PC-9 (cell line): ENCODE measurements around the gene SIGMAR1.

Experiments used
- CTCF ChIP-seq: fragments of 200-600 bp; sonication (generic); conservative IDR thresholded peaks from 2 replicates; pipeline ENCODE4 v1.6.1; 2017; ENCODE audit warnings: mixed run types, antibody characterized with exemption, mild to moderate bottlenecking, moderate library complexity
- EZH2 ChIP-seq: fragments of 200-600 bp; sonication (generic); IDR thresholded peaks from 2 replicates; pipeline ENCODE4 v1.8.0; 2017; ENCODE audit warnings: antibody characterized with exemption, low read depth

DNA sequence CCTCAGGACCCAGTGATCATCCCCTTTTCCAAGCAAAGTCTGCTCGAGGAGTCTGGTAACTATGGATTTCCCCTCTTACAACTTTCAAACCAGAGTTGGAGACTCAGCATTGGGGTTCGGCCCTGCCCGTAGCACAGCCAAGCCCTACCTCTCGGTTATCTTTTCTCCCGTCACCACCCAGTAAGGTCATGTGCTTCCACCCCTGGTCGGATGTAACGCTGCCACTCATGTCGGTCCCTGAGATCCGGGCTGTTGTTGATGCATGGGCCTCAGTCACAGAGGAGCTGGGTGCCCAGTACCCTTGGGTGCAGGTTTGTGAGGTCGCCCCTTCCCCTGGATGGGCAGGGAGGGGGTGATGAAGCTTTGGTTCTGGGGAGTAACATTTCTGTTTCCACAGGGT, 10.1 kb upstream of the SIGMAR1 start:
- TF ChIP-seq CTCF (no peak), EZH2 (no peak)
